Right lobe of liver (tissue), 4 donors: ENCODE measurements around the gene MYO18A.

Source experiments
- POLR2A ChIP-seq: fragments of 450-650 bp; IDR thresholded peaks from one replicate; pipeline ENCODE4 v1.6.1; 2017; ENCODE audit warnings: antibody characterized with exemption, mild to moderate bottlenecking
- TF ChIP-seq, protein P1 (sequence below), 4 donors: fragments of 200-600 bp in 3 of 4; fragments of 450-650 bp in 1 of 4; IDR thresholded peaks; one replicate each; pipeline versions ENCODE4 v1.5.1 to v1.8.0; 2016 to 2022; ENCODE audit warnings: antibody characterized with exemption in 4 of 4, mild to moderate bottlenecking in 2 of 4
- donor health status: DM: no; HTN: no; CAD: no.
- donor health status: DM: no; HTN: no; CAD: no.
- donor health status: DM: no; HTN: yes; CAD: no.

DNA sequence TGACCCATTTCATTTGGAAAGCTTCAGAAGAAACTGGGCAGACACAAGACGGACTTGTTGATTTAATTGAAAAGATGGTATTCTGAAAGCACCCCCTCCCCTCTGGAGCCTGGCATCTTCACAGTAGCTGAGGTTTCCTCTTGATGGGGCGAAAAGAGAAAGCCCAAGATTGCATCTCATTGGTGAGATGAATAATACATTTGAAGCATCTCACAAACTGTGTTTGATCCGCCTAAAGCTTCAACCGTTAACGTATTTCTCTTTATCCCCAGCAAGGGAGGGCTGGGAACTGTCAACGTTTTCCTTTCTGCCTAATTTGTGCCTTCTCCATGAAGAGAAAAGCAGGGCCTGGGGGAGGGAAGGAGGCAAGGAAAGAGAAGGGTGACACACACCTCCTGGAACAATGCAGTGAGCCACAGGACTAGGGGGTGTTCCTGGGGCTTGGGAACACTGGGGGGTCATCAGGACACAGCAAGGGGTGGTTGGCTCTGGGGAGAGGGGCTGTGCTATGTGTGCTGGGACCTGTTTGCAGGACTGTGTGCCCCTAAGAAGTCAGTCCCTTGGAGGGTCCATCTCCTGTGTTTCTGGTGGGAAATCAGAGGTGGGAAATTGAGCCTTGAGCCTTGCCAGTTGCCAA is 155.8 kb downstream of the MYO18A start:
- TF ChIP-seq, protein P1, sequence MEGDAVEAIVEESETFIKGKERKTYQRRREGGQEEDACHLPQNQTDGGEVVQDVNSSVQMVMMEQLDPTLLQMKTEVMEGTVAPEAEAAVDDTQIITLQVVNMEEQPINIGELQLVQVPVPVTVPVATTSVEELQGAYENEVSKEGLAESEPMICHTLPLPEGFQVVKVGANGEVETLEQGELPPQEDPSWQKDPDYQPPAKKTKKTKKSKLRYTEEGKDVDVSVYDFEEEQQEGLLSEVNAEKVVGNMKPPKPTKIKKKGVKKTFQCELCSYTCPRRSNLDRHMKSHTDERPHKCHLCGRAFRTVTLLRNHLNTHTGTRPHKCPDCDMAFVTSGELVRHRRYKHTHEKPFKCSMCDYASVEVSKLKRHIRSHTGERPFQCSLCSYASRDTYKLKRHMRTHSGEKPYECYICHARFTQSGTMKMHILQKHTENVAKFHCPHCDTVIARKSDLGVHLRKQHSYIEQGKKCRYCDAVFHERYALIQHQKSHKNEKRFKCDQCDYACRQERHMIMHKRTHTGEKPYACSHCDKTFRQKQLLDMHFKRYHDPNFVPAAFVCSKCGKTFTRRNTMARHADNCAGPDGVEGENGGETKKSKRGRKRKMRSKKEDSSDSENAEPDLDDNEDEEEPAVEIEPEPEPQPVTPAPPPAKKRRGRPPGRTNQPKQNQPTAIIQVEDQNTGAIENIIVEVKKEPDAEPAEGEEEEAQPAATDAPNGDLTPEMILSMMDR (IDR thresholded peaks at IDR 0.05), result no peak
- no peak for TF ChIP-seq POLR2A
